Ascending aorta (tissue), 2 donors: ENCODE measurements around the gene SPATA1. TPM values are rescaled to one million over a fixed set of nuclear protein-coding genes. Genes with fewer than 3 reads are reported as not detected.

ENCODE experiments used
- DNase-seq, 2 donors: peaks; one replicate each; pipeline ENCODE4 v3.0.0-alpha.2; 2019; ENCODE audit warnings: low spot score in 2 of 2
- H3K27ac ChIP-seq, 2 donors: fragments of 200-600 bp; sonication (generic); one replicate each; pipeline ENCODE4 v1.5.1; 2016 to 2017; ENCODE audit warnings: mild to moderate bottlenecking in 1 of 2
- H3K27me3 ChIP-seq: fragments of 200-600 bp; sonication (generic); one replicate; pipeline ENCODE4 v1.5.1; 2017
- H3K36me3 ChIP-seq, 2 donors: fragments of 200-600 bp; sonication (generic); one replicate each; pipeline ENCODE4 v1.5.1; 2016
- H3K4me1 ChIP-seq, 2 donors: fragments of 200-600 bp; sonication (generic); one replicate each; pipeline ENCODE4 v1.5.1; 2016 to 2017; ENCODE audit warnings: mild to moderate bottlenecking in 1 of 2
- H3K4me3 ChIP-seq, 2 donors: fragments of 200-600 bp; sonication (generic); one replicate each; pipeline ENCODE4 v1.5.1; 2016 to 2017; ENCODE audit warnings: mild to moderate bottlenecking in 1 of 2
- H3K9me3 ChIP-seq, 2 donors: fragments of 200-600 bp; sonication (generic); one replicate each; pipeline ENCODE4 v1.5.1; 2016
- intact Hi-C: fragments of 100-400 bp; cut with DNase I; formaldehyde crosslinking; loops from one replicate; pipeline ENCODE4 v1.15.1; 2023
- total RNA-seq: library from RNA; depleted of rRNA; stranded (reverse); fragments of >200 nt; gene quantifications from one replicate; pipeline ENCODE4 v1.1.0, GENCODE V29; 2016
- TF ChIP-seq, protein P1 (sequence below), 3 experiments: fragments of 200-600 bp in 2 of 3; fragments of 450-650 bp in 1 of 3; sonication (generic) in 2 of 3; IDR thresholded peaks; one replicate each; pipeline ENCODE4 v1.5.1; 2016 to 2019; ENCODE audit warnings: antibody characterized with exemption in 3 of 3, mild to moderate bottlenecking in 1 of 3, moderate library complexity in 1 of 3

SPATA1 gene
- total RNA-seq, 1 donor from 2014 or later, result not detected

DNA sequence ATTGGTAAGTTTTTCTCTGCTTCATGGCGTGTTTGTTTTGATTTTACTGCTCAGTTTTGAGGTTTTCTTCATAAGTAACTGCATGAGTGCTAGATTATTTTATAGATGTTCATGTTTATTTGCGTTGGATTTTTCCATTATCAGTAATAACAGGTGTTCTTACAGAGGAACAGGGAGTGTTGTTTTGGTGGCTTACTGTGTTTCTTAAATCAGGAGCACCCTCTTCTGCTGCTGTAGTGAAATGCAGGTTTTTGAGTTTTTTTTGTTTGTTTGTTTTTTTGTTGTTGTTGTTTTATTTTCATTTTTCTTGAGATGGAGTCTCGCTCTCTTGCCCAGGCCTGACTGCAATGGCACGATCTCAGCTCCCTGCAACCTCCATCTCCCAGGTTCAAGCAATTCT, 35.5 kb downstream of the SPATA1 start:
- Histone ChIP-seq H3K4me3 (no peak overlapping the region), H3K9me3 (no peaks in the 10 kb centered on the region), H3K27ac (no peak overlapping the region), H3K4me1 (no peaks in the 10 kb centered on the region), H3K27me3 (no peaks in the 10 kb centered on the region), H3K36me3 (peaks cover 0 to 19% of the 10 kb centered on the region in 2 donors)
- no peak for DNase-seq
- TF ChIP-seq, protein P1, sequence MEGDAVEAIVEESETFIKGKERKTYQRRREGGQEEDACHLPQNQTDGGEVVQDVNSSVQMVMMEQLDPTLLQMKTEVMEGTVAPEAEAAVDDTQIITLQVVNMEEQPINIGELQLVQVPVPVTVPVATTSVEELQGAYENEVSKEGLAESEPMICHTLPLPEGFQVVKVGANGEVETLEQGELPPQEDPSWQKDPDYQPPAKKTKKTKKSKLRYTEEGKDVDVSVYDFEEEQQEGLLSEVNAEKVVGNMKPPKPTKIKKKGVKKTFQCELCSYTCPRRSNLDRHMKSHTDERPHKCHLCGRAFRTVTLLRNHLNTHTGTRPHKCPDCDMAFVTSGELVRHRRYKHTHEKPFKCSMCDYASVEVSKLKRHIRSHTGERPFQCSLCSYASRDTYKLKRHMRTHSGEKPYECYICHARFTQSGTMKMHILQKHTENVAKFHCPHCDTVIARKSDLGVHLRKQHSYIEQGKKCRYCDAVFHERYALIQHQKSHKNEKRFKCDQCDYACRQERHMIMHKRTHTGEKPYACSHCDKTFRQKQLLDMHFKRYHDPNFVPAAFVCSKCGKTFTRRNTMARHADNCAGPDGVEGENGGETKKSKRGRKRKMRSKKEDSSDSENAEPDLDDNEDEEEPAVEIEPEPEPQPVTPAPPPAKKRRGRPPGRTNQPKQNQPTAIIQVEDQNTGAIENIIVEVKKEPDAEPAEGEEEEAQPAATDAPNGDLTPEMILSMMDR (IDR thresholded peaks at IDR 0.05), result no peak
- intact Hi-C loops, result no loop called here

DNA sequence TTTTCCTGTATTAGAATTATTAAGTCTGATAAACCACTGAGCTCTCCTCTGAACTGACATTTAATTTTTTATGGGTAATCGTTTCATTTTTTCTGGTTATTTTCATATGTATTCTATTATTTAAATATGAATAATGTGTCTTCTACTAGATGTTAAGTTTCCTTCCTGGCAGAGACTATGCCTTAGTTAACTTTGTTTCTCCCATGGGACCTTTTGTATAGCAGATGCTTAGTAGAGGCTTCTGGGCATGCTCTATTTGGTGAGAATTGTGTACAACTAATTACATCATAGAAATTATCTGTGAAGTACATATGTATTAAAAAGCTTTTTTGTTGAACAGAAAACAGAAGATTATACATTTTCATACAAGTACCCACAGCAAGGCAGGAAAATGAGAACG, 44.6 kb downstream of the SPATA1 start:
- Histone ChIP-seq H3K9me3 (no peaks in the 10 kb centered on the region), H3K27ac (no peak overlapping the region), H3K4me3 (no peak overlapping the region), H3K27me3 (no peaks in the 10 kb centered on the region), H3K4me1 (no peaks in the 10 kb centered on the region), H3K36me3 (peaks cover 3% of the 10 kb centered on the region in 2 donors)
- TF ChIP-seq, protein P1 (IDR thresholded peaks at IDR 0.05), result no peak
- DNase-seq, result no peak
- intact Hi-C loops, result loop anchor here (10.0 kb wide), 1 partner anchor 54 kb away; no protein-coding TSS in a partner anchor

DNA sequence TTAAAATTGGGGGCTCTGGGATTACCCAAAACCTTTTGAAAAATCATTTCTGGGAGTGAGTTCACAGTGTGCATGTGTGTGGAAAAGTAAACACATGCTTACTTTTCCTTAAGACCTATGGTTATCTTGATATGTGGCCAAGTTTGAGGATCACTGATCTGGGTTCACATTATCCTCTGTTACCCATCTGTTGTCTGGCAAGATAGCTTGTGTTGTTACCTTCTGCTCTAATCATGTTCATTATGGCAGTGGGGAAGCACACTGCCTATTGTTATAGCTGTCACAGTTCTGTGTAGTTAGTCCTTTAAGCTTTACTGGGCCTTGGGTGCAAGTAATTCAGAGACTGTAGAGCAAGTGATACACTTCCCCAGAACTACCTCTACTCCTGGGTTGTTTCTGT, 63.0 kb downstream of the SPATA1 start:
- TF ChIP-seq, protein P1 (IDR thresholded peaks at IDR 0.05), result no peak
- H3K27ac ChIP-seq, result no peak overlapping the region
- intact Hi-C loops, result no loop called here
- peaks cover 3 to 13% of the 10 kb centered on the region in 2 donors for H3K36me3 ChIP-seq
- DNase-seq, result no peak
- no peaks in the 10 kb centered on the region for H3K27me3 ChIP-seq
- no peak overlapping the region for H3K4me3 ChIP-seq
- H3K4me1 ChIP-seq, result peaks cover 3 to 10% of the 10 kb centered on the region in 2 donors
- no peaks in the 10 kb centered on the region for H3K9me3 ChIP-seq

DNA sequence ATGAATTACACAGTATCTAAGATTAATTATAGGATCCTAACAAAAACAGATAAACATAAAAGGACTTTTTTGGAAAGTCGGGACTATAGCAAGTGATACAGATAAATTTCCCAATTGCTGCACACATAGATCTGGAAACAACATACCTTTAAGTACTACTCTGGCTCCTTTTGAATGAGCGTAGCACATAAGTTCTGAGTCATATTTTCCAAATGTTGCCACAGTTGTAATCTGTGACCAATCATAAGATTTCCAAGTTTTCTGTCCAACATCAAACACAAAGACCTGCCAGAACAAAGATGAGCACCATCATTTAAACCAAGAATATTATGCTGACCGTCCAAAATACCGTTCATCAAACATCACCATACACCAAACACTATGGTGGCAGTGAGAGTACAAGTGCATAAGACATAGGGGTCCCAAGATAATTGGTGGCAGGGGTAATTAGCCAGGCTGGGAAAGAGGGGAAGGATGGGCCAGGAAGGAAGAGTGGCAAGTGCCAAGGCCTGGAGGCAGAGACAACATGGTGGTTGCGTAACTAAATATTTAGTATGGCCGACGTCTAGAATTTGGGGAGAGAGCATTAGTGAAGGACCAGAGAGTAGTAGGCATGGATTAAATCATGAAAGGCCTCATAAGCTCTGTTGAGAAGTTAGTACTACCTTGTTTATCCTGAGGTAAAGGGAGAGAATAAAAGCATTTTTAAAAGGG, 64.4 kb downstream of the SPATA1 start:
- Histone ChIP-seq H3K9me3 (no peaks in the 10 kb centered on the region), H3K4me3 (no peak overlapping the region), H3K27me3 (no peaks in the 10 kb centered on the region), H3K27ac (no peak overlapping the region), H3K4me1 (peaks cover 3 to 13% of the 10 kb centered on the region in 2 donors), H3K36me3 (peaks cover 0 to 6% of the 10 kb centered on the region in 2 donors)
- TF ChIP-seq, protein P1 (IDR thresholded peaks at IDR 0.05), result no peak
- intact Hi-C loops, result loop anchor here (5.0 kb wide), 2 partner anchors 122 to 573 kb away; partner anchors contain the start of genes SSX2IP and TTLL7
- DNase-seq, result no peak

DNA sequence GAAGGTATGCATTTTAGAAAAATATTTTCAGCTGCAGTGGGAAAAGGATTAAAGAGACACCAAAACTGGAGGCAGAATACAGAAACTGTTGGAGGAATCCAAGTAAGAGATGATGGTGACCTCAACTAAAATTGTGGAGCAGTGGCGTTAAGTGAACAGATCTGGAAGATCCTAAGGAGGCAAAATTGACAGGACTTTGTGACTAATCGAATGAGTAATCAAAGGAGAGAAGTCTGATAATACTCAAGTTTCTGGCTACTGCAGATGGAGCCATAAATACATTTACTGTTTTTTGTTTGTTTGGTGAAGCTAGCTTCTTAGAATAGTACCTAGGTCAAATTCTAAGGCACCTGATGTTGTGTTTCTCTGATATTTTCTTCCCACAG, 65.0 kb downstream of the SPATA1 start:
- TF ChIP-seq, protein P1 (IDR thresholded peaks at IDR 0.05), result no peak
- intact Hi-C loops, result loop anchor here (5.0 kb wide), 2 partner anchors 121 to 574 kb away; partner anchors contain the start of genes SSX2IP and TTLL7

More for the DNA sequence above, 65.0 kb downstream of the SPATA1 start:
- no peak for DNase-seq
- Histone ChIP-seq H3K27ac (no peak overlapping the region), H3K27me3 (no peaks in the 10 kb centered on the region), H3K4me1 (peaks cover 3 to 13% of the 10 kb centered on the region in 2 donors), H3K36me3 (peaks cover 0 to 6% of the 10 kb centered on the region in 2 donors), H3K9me3 (no peaks in the 10 kb centered on the region), H3K4me3 (no peak overlapping the region)
